ENCODE results near the gene PHF13.

The PHF13 gene

DNA sequence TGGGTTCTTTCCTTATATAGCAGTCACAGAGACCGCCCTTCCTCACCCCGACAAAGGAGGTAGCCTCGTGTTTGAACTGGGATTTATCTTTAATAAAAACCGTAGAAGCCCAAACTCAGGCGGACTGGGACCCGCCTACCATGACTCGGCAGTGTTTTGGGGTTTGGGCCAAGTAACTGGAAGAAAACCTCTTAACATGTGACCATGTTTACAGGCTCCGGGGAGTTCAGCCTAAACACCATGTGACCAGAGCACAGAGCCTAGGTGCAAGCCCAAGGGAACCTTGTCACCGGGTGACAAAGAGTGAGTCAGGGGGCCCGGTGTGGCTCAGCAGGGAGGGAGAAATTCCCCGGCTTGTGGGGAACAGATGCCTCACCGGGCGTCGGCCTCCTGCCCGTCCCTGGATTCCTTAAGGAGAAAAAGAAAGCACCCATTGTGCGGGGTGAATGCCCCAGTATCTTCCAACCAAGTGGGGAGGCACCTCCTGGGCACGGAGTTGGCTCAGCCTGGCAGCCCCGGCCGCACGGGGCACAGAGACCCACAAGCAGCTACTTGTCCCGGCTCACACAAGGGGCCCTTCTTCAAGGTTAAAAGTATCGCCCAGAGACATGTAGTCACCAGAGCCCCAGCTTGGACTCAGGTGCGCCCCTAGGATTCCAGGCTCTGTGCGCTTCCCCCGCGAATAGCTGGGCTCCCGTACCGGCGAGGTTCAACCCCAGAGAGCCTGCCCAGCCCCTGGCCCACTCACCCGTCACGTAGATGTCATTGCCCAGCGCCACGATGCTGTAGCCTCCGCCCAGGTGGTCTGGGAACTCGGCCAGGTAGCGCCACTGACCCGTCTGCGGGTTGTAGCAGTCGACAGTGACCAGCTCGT, 12.2 kb upstream of the PHF13 start:
- Histone ChIP-seq H3K4me3 (peak overlapping the region; percentile 95 to 98), H3K36me3 (peaks cover 30 to 36% (median 34%) of the 10 kb centered on the region in 3 donors), H3K4me1 (peaks cover 0 to 71% (median 60%) of the 10 kb centered on the region in 4 donors), H3K9me3 (no peaks in the 10 kb centered on the region), H3K27ac (peak overlapping the region; percentile 98 to 99), H3K27me3 (no peaks in the 10 kb centered on the region)
- DNase-seq: peak; percentile 93 to 95
- TF ChIP-seq, protein P1, sequence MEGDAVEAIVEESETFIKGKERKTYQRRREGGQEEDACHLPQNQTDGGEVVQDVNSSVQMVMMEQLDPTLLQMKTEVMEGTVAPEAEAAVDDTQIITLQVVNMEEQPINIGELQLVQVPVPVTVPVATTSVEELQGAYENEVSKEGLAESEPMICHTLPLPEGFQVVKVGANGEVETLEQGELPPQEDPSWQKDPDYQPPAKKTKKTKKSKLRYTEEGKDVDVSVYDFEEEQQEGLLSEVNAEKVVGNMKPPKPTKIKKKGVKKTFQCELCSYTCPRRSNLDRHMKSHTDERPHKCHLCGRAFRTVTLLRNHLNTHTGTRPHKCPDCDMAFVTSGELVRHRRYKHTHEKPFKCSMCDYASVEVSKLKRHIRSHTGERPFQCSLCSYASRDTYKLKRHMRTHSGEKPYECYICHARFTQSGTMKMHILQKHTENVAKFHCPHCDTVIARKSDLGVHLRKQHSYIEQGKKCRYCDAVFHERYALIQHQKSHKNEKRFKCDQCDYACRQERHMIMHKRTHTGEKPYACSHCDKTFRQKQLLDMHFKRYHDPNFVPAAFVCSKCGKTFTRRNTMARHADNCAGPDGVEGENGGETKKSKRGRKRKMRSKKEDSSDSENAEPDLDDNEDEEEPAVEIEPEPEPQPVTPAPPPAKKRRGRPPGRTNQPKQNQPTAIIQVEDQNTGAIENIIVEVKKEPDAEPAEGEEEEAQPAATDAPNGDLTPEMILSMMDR (IDR thresholded peaks at IDR 0.05): peak in 1 of 2 experiments; percentile 8
- intact Hi-C loops (cut with DNase I; ENCODE audit: low total_unique reads): loop anchor here (5.0 kb wide), 1 partner anchor 36 kb away; no protein-coding TSS in a partner anchor

DNA sequence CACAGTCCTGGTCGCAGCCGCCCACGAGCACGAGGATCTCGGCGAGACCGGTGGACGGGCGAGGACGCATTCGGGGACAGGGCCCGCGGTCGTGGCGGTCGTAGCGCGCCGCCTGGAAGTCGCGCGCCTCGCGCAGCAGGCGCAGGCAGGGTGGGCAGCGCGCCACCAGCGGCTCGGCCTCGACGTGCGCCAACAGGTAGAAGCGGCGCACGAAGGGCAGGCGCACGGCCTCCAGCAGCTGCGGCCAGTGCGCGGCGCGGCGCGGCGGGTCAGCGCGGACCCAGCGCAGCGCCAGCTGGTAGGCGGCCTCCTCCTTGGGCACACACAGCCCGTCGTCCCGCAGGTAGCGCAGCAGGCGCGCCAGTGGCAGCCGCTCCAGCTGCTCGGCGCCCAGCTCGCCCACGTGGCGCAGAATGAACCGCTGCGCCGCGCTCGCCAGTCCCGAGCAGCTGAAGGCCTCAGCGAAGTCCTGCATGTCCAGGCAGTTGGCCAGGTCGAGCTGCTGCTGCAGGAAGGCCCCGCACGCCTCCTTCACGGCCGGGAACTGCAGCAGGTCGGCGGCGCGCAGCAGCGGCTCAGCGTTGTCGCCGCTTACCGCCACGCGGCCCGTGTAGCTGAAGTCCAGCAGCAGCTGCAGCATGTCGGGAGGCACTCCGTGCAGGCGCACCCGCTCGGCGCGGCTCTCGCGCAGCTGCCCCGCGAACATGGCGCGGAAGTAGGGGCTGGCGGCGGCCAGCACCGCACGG, 11.4 kb upstream of the PHF13 start:
- intact Hi-C loops (cut with DNase I; ENCODE audit: low total_unique reads): loop anchor here (5.0 kb wide), 1 partner anchor 35 kb away; no protein-coding TSS in a partner anchor
- peaks cover 23 to 28% (median 26%) of the 10 kb centered on the region in 3 donors for H3K36me3 ChIP-seq
- peak overlapping the region; percentile 95 to 98 for H3K4me3 ChIP-seq
- H3K9me3 ChIP-seq: no peaks in the 10 kb centered on the region
- TF ChIP-seq, protein P1 (IDR thresholded peaks at IDR 0.05): no peak
- H3K27ac ChIP-seq: peak overlapping the region; percentile 98 to 99
- H3K4me1 ChIP-seq: peaks cover 0 to 71% (median 52%) of the 10 kb centered on the region in 4 donors
- no peaks in the 10 kb centered on the region for H3K27me3 ChIP-seq
- DNase-seq: no peak

DNA sequence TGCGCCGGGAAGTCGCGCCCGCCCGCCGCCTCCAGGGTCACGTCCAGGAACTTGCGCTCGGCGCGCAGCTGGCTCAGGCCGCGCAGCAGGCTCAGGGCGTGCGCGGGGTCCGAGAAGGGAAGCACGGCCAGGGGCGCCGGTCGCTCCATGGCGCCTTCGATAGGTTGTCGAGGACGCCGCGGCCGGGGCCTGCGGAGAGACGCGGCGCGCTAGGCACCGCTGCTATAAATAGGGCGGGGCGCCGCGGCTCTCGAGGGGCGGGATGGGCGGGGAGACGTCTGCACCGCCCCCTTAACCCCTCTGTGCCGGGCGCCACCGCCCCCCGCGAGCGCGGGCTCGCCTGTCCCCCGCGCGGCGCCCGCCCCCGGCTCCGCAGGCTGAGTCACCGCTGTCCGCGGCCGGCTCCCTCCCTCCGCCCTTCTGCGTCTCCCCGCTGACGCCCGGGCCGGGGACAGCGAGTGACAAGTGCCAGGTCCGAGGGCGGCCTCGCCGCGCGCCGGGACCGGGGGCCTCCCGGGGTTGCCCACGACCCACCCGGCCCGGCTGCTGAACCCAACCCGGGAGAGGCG, 10.8 kb upstream of the PHF13 start, which contains the start of gene KLHL21:
Gene KLHL21 (minus strand): TSS at position 201 of the 569 bp plus-strand sequence. CDS start 52 bp downstream, at position 149.
- TF ChIP-seq, protein P1 (IDR thresholded peaks at IDR 0.05): no peak
- intact Hi-C loops (cut with DNase I; ENCODE audit: low total_unique reads): loop anchor here (5.0 kb wide), 1 partner anchor 35 kb away; no protein-coding TSS in a partner anchor
- peaks cover 0 to 71% (median 45%) of the 10 kb centered on the region in 4 donors for H3K4me1 ChIP-seq

DNA sequence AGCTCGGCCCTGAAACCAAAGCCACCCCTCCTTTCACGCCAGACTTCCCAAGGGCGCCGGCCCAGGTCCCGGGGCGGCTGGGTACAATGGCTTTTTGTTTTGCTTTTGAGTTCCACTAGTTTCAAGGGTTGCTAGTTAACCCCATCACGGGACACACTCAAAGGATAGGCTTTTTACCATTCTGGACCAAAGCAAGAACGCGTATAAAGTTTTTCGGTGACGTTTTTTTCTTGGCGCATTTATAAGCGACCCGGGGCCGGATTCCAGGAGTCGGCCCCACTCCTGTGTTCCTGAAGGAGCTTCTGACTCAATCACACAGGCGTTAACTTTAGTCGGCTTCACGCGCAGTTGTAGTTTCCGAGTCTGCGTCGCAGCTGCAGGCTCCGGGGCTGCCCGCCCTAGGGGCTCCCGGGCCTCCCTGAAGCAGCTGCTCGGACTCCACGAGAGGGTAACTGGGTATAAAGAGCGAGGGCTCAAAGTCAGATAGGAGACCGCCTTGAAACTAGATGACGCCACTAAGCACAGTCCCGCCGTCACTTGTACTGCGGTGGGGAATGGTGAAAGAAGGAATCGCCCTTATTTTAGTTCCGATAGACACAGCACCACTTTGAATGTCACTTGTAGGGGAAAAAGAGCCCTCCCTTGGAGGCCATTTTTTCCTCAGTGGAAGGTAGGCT, 10.2 kb upstream of the PHF13 start:
- DNase-seq: peak; percentile 53 to 87

More for the DNA sequence above, 10.8 kb upstream of the PHF13 start, which contains the start of gene KLHL21:
- no peaks in the 10 kb centered on the region for H3K9me3 ChIP-seq
- H3K27me3 ChIP-seq: no peaks in the 10 kb centered on the region
- peak; percentile 86 to 97 for DNase-seq
- H3K36me3 ChIP-seq: peaks cover 16 to 22% (median 19%) of the 10 kb centered on the region in 3 donors
- H3K4me3 ChIP-seq: peak within 1 kb of the TSS; percentile 95 to 98
- H3K27ac ChIP-seq: peak within 1 kb of the TSS; percentile 98 to 99

More for the DNA sequence above, 10.2 kb upstream of the PHF13 start:
- Histone ChIP-seq H3K36me3 (peaks cover 10 to 15% (median 13%) of the 10 kb centered on the region in 3 donors), H3K4me1 (peaks cover 0 to 71% (median 39%) of the 10 kb centered on the region in 4 donors), H3K4me3 (peak overlapping the region; percentile 95 to 98), H3K27ac (peak overlapping the region; percentile 98 to 99), H3K9me3 (no peaks in the 10 kb centered on the region), H3K27me3 (no peaks in the 10 kb centered on the region)
- TF ChIP-seq, protein P1 (IDR thresholded peaks at IDR 0.05): no peak
- intact Hi-C loops (cut with DNase I; ENCODE audit: low total_unique reads): loop anchor here (5.0 kb wide), 1 partner anchor 34 kb away; no protein-coding TSS in a partner anchor

All from tibial artery (tissue), 4 donors.